GM19193 (cell line): ENCODE measurements around the gene SEMA4D.

Experiments
- POLR2A ChIP-seq: IDR thresholded peaks from 4 replicates; pipeline ENCODE4 v1.6.1; 2011; ENCODE audit not compliant: insufficient read depth, insufficient read length; ENCODE audit errors: extremely low read depth

SEMA4D gene

DNA sequence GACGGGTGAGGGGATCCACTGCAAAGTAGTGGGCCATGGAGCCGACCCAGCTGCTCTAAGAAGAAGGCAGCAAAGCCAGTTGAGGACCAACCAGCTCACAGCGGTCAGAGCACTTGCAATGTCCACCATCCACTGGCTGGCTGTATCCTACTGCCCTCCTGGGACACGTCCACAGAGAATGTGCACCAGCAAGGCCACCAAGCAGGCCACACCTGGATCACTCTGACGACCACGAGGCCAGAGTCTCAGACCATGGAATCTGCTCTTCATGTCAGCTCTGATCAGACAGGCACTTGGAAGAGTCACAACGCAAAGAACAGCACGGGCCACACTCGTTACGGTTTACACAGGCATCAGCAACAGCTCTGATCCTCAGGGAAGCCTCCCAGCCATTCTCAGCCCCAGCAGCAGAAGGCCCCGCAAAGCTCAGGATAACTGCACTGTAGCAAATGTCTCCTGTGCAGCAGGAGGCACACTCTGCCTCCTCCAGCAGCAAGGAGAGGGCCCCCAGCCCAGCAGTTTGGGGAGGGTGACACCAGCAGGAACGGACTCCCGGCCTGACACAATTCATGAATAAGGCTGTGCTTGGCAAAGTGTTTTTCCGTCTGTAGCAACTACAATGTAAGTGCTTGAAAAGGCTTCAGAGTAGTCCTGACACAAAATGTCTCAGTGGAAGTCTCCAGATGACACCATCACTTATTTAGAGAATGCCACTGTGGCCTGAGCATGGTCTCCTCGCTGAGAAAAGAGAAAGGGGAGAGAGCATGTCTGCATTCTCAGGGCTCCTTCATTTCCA is 15.7 kb downstream of the SEMA4D start:
- TF ChIP-seq POLR2A: no peak

DNA sequence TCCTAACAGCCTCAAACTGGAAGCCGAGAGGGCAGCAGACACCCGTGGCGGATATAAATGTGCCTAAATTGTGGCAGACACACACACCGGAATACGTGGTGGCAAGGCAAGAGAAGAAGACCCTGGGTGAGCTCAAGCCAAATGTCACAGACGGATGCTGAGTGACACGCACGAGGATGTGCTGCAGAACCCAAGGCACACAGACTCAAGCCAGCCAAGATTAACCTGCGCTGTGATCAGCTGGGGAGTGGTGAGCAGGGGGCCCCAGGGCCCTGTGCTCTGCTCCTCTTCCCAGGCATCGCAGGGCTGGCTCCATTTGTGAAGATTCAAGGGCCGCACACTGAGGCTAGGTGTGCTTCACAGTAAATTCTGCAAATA is 16.4 kb downstream of the SEMA4D start:
- no peak for TF ChIP-seq POLR2A

DNA sequence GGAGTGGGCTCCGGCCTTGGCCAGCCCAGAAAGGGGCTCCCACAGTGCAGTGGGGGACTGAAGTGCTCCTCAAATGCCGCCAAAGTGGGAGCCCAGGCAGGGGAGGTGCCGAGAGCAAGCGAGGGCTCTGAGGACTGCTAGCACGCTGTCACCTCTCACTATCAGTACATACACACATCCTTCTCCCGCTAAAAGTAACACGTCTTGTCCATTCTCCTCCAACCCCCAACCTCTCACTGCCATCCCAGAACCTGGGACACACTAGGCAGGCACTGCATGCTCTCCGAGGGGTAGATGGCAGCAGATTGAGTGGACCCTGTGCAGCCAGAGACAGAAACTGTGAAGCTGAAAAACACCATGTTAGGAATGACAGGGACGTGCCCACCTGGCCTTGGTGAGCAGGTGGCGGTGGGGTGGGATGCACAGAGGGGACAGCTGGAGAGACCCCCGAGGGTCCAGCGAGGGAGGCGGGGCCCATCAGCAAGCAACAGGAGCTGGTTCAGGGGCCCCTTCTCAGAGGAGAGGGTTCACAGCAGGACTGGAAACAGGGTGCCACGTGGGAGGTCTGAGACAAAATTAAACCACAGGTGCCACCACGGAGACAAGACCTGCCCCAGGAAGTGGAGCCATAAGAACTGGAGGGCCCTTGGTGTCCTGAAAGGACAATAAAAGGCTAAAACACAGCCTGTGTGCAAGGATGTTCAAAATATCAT is 16.9 kb downstream of the SEMA4D start:
- TF ChIP-seq POLR2A: no peak

DNA sequence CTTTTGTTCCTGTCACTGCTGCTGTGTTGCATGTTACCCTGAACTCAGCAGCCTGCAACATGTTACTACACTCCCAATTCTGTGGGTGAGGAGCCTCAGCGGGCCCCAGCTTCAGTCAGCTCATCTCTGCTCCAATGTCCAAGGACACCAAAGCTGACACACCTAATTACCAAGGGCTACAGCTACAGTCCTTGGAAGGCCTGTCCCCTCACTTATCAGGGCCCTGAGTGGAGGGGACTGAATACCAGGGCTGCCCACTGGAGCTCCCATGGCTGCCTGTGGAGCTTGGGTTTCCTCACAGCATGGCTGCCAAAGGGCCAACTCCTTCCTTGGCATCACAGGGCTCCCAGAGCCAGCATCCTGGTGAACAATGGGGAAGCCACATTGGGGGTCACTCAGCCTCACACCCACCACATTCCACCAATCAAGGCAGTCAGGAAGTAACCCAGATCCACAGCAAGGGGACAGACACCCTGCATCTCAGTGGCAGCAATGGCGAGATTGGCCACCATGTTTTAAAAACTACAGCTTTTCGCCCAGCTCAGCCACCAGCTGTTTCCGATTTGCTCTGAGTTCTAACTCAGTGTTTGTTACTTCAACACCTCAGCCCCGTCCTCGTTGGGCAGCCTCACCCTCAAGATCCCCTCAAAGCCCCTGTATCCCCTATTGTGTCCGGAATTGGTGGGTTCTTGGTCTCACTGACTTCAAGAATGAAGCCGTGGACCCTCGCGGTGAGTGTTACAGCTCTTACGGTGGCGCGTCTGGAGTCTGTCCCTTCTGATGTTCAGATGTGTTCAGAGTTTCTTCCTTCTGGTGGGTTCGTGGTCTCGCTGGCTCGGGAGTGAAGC is 18.9 kb downstream of the SEMA4D start:
- no peak for TF ChIP-seq POLR2A

DNA sequence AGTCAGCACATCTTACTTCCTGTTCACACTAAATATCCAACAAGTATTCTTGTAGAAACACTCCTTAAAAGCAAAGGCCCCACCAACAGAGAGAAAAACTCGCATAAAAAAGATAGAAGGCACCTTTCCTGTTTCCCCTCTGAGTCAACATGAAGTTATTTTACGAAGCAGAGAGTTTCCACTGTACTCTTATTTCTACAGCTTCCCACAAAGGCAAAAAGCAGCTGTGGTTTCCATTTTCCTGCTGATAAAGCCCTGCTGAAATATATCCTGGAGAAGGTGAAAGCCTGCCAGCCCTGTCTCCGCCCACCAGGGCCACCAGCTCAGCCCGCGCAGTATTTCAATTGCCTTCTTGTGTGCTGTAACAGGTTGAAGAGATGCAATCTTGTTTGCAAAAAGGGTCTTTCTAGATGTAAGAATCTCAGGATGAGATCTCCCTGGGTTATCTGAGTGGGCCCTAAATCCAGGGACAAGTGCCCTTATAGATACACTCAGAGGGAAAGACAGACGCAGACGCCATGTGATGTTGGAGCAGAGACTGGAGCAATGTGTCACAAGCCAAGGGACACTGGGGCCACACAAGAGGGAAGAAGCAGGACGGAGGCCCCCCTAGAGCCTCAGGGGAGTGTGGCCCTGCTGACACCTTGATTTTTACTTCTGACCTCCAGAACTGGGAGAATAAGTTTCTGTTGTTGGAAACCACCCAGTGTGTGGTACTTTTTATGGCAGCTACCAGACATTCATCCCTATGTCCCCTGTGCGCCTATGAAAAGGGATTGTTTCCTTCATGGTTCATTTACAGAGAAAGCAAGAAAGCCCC is 19.9 kb downstream of the SEMA4D start:
- TF ChIP-seq POLR2A: no peak

DNA sequence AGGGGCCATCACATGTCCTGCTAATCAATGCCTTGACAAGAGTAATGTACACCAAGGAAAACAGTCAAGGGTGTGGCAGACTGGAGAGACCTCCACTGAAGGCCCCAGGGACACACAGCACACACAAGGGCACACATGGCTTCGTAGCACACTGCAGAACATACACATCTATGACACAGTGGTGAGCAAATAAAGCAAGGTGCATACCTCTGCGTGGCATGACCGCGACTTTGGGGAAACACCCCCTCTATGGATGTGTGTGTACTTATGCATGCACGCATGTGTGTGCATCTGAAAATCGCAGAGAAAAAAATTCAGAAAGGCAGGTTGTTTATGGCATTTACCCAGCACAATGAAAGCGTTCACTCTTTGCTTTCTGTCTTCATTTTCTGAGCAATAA is 20.5 kb downstream of the SEMA4D start:
- no peak for TF ChIP-seq POLR2A

DNA sequence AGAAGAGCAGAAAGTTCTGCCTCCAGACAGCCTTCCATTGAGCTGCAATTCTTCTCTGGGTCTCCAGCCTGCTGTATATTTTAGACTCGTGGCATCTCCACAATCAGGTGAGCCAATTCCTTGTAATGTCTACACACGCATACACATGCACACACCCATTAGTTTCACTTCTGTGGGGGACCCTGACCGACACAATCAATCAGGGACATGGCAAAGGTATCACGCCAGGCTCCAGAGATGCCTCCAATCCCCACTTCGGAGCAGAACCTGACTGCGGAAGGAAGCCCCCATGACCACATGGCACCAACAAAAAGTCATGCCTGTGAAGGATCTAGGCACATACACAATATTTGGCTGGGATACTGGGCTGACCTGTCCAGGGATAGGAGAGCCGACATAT is 21.4 kb downstream of the SEMA4D start:
- no peak for TF ChIP-seq POLR2A

DNA sequence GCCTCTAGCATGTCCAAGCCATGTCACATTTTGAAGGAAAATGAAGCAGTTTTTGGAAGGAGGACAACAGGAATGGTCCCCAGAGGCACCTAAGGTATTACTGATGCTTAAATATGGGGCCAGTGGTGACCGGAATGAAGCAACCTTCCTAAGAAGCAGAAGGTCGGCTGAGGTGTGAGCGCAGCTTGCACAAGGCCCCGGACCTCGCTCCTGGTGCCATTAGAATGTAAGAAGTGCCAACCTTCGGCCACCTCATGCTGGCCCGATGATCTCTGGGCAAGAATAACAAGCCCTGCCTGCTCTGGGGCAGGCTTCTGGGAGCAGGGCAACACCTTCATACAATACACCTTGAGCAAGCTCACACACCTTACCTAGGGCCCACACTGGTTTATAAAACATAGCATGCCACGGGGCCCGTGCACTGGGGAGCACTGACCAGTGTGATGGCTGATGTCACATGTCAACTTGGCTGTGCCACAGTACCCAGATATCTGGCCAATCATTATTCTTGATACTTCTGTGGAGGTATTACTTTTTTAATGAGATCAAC is 21.9 kb downstream of the SEMA4D start:
- TF ChIP-seq POLR2A: no peak

DNA sequence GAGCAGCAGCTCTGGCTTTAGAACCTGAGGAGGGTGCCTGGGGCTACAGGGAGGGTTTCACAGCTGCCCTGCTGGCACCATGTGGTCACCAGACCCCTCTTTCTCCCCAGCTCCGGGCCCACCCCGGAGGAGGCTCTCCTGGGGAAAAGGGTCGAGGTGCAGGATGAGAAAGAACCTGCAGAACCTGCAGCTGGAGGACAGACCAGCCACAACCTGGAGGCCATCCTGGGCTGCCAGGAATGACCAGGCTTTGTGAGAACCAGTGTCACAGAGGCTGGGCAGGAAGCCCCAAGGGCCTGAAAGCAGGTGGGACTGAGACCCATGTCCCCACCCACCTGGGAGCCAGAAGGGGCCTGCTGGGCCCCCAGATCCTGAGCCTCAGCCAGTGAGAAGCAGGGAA is 23.0 kb downstream of the SEMA4D start:
- no peak for TF ChIP-seq POLR2A

DNA sequence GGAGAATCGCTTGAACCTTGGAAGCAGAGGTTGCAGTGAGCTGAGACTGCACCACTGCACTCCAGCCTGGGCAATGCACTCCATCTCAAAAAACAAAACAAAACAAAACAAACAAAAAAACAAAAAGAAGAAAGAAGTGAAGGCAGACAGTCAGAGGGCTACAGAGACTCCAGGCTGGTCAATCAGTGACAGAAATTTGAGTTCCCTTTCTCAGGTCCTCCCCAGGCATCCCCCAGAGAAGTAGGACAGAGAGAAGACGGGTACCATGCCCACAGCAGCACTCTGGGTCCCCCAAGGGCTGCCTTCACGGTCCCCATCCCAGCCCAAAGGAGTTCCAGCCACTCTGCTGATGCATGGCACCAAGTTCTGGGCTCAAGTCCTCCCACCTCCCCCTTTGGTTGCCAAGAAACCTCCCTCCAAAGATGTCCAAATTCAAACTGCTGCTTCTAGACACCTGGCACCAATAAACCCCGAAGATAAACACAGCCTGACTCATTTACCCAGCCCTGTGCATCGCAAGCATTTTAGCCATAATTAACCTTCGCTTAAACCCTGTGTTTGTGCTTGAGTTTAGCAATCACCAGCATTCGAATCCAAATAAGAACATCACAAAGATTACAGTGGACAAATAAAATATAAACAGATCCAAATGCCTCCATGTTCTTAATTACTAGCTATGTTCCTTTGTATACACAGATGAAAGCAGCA is 24.0 kb downstream of the SEMA4D start:
- no peak for TF ChIP-seq POLR2A

DNA sequence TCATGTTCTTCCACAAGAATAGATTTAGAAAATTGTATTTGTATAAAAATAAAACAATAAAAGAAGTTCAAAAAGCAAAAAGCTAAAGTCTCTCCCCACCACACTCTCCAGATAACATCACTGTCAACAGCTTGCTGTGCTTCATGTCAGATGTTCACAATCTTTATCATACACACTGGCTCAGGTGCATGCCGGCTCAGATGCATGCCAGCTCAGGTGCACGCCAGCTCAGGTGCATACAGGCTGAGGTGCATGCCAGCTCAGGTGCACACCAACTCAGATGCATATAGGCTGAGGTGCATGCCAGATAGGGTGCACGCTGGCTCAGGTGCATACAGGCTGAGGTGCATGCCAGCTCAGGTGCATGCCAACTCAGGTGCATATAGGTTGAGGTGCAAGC is 26.5 kb downstream of the SEMA4D start:
- no peak for TF ChIP-seq POLR2A

DNA sequence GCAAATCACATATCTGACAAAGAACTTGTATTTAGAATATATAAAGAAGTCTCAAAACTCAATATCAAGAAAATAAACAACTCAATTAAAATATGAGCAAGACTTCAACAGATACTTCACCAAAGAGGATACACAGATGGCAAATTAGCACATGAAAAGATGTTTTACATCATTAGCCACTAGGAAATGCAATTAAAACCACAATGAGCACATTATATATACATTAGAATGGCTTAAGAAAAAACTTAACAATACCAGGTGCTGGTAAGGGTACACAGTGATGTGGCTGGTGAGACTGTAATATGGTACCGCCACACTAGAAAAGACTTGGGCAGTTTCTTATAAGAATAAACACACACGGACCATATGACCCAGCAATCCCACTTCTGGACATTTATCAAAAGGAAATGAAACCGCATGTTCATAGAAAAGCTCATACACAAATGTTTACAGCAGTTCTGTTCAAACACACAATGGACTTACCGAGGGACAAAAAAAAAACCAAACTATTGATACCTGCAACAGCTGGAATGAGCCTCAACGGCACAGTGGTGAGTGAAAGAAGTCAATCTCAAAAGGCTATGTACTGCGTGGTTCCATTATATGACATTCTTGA is 27.6 kb downstream of the SEMA4D start:
- TF ChIP-seq POLR2A: no peak

DNA sequence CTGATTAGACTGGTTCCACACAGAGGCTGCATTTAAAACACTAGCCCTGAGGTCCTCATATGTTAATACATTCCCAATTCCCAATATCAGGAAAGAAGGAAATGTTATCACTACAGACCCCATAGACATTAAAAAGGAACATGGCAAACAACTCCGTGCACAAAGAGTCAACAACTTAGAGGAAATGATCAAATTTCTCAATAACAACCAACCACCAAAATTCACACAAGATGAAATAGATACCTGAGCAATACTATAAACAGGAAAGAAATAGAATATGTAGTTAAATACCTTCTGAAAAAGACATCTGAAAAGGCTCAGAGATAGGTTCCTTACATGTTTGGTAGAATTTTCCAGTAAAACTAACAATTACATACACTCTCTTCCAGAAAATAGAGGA is 28.9 kb downstream of the SEMA4D start:
- no peak for TF ChIP-seq POLR2A
